T-helper 1 cell (primary cell): Measurements from ENCODE around the gene GK.
A peak's percentile ranks its signal among the peaks of the same experiment; 100 is the strongest.
"Not testable (repeated sequence)": the region's sequence is repeated elsewhere in the genome, so short reads cannot be mapped to it uniquely, and the experiment has no call there.

ENCODE experiments used
- DNase-seq, 5 donors: peaks; one replicate each; pipeline ENCODE4 v3.0.0-alpha.2; 2012 to 2020

Gene GK

GRCh38 chrX:30654989-30655607, 1.9 kb downstream of the GK start:
- peak in 1 of 5 donors; percentile 18 for DNase-seq

DNA sequence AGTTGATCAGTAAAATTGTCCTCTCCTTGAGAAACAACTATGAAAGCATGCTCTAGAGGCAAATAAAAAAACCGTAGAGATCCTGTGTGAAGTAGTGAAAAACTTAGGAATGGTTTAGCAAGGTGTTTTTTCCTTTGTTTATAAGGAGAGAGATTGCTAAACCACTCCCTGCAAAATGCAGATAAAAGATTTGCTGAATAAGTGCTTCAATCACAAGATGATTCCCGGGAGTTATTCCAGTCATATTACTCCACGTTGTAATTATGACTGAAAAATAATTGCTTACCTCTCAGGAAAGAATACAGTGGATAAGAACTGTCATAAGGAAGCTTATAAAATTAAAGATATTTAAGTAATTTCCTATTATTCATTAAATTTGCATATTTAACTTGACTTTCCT, 2.8 kb downstream of the GK start:
- DNase-seq = no peak

- peak in 1 of 5 donors; percentile 74 for DNase-seq
Measured at GRCh38 chrX:30657196-30658161, 4.3 kb downstream of the GK start.

- DNase-seq = peak in 1 of 5 donors; percentile 82
Measured at GRCh38 chrX:30659421-30659820, 6.2 kb downstream of the GK start.

DNA sequence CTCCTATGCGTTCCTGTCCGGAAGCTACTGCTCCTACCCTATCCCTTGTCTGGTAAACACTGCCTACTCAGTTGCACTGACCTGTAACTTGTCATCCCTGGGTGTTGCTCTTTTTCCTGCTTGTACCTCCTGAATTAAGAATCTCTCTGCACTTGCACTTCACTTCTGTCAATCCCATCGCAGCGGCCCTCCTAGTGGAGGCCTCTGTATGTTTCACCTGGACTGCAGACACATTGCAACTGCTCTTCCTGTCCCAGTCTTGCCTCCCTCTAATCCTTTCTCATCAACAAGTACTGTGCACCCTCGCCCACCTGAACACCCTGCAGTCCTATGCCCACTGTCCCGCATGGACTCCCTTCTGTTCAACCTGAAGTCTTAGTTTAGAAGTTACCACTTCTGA, 8.0 kb downstream of the GK start:
- DNase-seq = no peak

DNA sequence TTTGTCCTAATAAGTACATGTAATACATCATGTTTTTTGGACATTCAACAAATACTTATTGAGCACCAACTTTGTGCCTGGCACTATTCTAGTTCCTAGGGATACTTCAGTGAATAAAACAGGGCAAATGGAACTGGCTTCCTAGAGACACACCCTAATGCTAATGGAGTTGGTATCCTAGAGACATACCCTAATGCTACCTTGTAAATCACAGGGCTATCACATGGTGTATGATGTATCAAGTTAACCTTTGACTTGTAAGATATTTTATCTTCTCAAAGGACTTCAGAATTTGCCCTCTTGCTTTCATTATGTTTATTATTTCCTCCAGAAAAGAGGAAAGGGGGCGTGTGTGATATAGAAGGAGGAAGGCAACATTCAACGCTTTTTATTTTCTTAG, 10.1 kb downstream of the GK start:
- DNase-seq = no peak

- no peak for DNase-seq
Measured at GRCh38 chrX:30665471-30665870, 12.2 kb downstream of the GK start.

- no peak for DNase-seq
Measured at GRCh38 chrX:30666094-30666493, 12.9 kb downstream of the GK start.

GRCh38 chrX:30668581-30668980, 15.4 kb downstream of the GK start:
- DNase-seq = no peak

DNA sequence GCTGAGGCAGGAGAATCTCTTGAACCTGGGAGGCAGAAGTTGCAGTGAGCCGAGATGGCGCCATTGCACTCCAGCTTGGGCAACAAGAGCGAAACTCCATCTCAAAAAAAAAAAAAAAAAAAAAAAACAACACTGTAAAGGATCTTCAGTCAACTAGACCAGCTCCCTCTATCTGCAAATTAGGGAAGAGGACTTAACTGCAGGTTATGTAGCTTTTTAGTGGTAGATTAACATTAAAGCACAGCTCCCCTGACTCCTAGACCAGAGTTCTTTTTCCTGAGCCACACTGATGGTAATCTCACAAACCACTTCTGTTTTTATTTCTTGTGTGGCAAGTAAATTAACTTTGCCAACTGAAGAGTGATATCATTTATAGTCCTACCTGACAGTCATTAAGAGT, 18.0 kb downstream of the GK start:
- not testable (repeated sequence) for DNase-seq

DNA sequence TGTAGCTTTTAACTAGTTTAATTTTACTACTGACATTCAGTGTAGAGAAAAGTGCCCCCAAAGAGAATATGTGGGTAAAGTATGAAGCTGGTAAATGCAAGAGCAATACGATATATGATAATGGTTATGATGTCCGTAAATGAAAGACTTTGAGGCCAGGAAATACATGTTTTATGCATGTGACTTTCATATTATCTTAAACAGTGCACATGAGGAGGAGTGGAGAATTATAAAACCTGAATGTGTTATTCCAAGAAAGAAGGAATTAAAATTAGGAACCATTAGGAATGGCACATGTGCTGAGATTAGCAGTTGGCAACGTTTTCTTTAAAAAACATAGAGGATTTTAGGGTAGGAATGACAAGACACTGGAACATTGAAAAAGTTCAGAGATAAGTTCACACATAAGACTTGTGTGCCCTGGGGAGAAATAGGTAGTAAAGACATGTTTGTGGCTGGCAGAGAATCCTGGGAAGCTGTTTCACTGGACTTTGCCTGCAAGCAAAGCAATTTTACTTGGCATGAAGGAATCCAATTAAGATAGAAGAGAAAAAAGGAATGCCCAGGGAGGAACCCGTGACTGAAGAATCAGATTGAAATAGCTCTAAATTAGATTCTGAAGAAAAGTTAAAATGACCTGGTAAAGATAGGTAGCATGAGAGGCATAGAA, 20.0 kb downstream of the GK start:
- DNase-seq = no peak

GRCh38 chrX:30673884-30674598, 20.8 kb downstream of the GK start:
- DNase-seq = no peak

DNA sequence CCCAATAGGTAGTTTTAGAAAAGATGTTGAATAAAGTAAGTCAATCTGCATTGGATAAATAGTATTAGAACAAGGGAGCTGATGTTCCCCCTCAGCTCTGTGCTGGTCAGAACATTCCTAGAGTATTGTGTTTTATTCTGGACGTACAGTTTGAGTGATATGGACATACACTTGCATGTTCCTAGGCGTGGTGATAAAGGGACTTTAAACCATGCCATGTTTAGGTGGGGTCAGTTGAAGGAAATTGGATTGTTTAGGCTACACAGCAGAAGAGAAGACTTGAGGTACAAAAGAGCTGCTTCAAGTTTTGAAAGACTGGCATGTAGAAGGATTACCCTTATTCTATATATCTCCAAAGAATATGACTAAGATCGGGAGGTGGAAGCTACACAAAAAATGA, 21.6 kb downstream of the GK start:
- no peak for DNase-seq

DNA sequence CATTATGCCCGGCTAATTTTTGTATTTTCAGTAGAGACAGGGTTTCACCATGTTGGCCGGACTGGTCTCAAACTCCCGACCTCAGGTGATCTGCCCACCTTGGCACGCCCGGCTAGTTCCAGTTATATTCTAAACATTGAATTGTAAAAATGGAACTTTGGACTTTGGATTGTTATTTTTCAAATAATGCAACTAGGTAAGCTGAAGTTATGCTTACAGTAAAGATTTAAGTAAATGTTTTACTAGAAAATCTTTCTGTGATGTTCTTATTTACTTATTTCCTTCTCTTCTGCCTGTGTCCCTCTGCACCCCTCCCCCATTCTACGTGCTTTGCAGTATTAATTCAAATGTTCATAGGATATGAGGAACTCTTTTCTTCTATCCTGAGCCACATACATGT, 26.1 kb downstream of the GK start:
- no peak for DNase-seq

GRCh38 chrX:30680618-30681017, 27.4 kb downstream of the GK start:
- DNase-seq = no peak

DNA sequence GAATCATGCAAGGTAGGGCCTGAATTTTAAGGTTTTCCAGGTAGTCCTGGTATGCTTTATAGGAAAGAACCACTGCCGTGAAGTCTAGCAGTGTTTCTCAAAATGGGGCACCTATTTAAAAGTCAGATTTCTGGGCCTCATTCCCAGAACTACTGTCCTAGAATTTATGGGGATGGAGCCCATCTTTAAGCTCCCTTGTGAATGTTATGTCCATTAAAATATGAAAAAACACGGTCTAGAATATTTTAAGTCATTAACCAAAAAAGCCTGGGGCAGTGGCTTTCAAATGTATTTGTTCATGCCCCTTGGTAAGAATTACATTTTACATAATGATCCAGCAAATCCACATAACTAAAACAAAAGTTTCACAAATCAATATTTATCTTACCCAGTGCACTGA, 35.4 kb downstream of the GK start:
- DNase-seq = no peak

- no peak for DNase-seq
Measured at GRCh38 chrX:30689116-30689515, 35.9 kb downstream of the GK start.

GRCh38 chrX:30690330-30690729, 37.1 kb downstream of the GK start:
- no peak for DNase-seq

GRCh38 chrX:30693999-30694650, 40.9 kb downstream of the GK start:
- no peak for DNase-seq

- DNase-seq = no peak
Measured at GRCh38 chrX:30702736-30703135, 49.5 kb downstream of the GK start.

DNA sequence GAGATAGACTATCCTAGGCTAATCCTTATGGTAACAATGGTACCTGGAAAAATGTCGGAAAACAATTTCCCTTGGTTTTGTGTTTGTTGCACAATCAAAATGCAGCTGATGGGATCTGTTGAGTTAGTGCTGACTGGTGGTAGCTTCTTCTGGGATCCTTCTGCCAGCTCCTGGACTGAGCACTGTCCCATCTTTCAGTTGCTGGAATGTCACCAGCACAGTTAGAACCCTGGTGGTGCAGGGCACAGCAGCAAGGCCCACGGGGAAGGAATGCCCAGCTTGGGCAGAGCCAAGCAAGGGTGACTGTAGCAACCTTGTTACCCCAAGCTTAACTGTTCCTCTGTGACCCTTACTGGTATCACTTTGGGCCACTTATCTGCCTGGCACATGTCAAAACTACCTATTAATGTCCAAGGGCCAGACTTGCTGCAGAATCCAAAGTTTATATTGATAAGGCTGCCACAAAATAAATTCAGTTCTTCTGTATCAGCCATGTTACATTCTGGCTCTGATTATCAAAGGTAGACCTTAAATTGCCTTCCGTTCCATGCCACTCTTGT, 53.1 kb downstream of the GK start:
- no peak for DNase-seq

DNA sequence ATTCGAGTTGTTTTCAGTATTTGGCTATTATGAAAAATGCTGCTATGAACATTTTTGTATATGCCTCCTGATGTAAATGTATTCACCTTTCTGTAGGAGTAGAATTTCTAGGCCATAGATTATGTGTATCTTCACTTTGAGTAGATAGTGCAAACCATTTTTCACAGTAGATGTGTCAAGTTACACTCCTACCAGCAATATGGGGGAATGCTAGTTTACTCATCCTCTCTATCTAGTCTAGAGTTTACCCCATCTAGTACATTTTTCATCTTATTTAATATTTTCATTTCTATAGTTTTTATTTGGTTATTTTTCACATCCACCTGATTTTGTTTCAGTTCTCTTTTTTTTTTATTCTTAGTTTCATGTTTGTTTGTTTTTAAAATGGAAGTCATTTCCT, 59.0 kb downstream of the GK start:
- no peak for DNase-seq
